ENCODE results near the gene INTS11.

The INTS11 gene

DNA sequence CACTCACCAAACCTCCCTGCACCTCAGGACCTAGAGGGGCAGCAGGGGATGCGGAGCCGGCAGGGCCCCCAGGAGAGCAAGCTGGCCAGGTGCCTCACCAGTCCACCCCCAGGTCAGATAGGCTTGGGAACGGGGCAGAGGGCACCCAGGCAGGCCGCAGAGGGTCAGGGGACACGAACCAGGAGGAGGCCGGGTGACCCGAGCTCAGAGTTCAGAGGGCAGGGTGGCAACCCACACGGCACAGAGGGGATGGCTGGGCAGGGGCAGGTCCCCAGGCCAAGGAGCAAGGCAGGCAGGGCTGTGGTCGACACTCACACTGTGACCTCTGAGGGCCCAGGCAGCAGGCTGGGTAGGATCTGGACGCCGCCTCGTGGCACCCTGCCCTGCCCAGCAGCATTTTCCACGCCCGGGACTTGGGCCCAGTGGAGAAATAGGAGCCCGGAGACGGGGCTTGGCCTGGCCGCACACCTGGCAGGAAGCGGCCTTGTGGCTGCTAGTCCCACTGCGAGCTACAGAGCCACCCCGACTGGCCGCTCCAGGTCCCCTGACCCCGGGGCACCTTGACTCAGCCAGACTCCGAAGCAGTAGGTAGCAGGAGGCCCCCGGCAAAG is 19.5 kb upstream of the INTS11 start:
- H3K9me3 ChIP-seq: no peaks in the 10 kb centered on the region
- no peak overlapping the region for H3K4me3 ChIP-seq (ENCODE audit: low read depth in 1 of 2, low read length in 1 of 2)
- peaks cover 14% of the 10 kb centered on the region for H3K27me3 ChIP-seq
- H3K27ac ChIP-seq: no peak overlapping the region
- H3K4me1 ChIP-seq (ENCODE audit: control insufficient read depth in 1 of 2, insufficient read depth in 1 of 2, low read depth in 1 of 2, low read length in 1 of 2): peaks cover 9% of the 10 kb centered on the region in 2 experiments
- no peak for TF ChIP-seq CTCF (IDR thresholded peaks at IDR 0.05)
- H3K36me3 ChIP-seq: peaks cover 16% of the 10 kb centered on the region

GRCh38 chr1:1342584-1343115 is 18.2 kb upstream of the INTS11 start:
- H3K27ac ChIP-seq: no peak overlapping the region
- H3K9me3 ChIP-seq: no peaks in the 10 kb centered on the region
- H3K4me1 ChIP-seq (ENCODE audit: control insufficient read depth in 1 of 2, insufficient read depth in 1 of 2, low read depth in 1 of 2, low read length in 1 of 2): no peaks in the 10 kb centered on the region
- no peak for TF ChIP-seq CTCF (IDR thresholded peaks at IDR 0.05)
- H3K36me3 ChIP-seq: peaks cover 27% of the 10 kb centered on the region
- H3K4me3 ChIP-seq (ENCODE audit: low read depth in 1 of 2, low read length in 1 of 2): no peak overlapping the region
- H3K27me3 ChIP-seq: peaks cover 3% of the 10 kb centered on the region

DNA sequence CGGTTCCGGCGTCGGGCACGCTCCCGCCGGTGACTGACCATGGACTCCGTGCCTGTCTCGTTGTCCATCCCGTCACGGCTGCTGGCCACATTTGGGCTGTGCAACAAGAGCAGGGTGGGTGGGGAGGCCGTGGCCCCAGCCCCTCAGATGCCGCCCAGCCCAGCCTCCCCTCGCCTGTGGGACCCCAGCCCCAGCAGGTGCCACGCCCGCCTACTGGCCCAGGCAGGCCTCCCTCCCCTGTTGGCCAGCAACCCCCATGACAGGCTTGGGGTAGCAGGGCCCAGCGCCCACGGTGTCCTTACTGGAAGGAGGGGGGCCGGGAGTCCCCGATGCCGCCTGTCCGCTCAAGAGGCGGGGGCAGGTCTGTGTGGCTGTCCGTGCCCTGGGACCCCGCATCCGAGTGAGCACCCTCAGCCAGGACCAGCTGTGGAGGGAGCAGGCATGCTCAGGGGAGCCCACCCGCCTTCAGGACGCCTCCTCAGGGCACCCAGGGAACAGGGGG is 17.7 kb upstream of the INTS11 start:
- no peak overlapping the region for H3K27ac ChIP-seq
- H3K4me3 ChIP-seq (ENCODE audit: low read depth in 1 of 2, low read length in 1 of 2): no peak overlapping the region
- peaks cover 27% of the 10 kb centered on the region for H3K36me3 ChIP-seq
- H3K27me3 ChIP-seq: no peaks in the 10 kb centered on the region
- TF ChIP-seq CTCF (IDR thresholded peaks at IDR 0.05): no peak
- no peaks in the 10 kb centered on the region for H3K4me1 ChIP-seq (ENCODE audit: control insufficient read depth in 1 of 2, insufficient read depth in 1 of 2, low read depth in 1 of 2, low read length in 1 of 2)
- H3K9me3 ChIP-seq: no peaks in the 10 kb centered on the region

DNA sequence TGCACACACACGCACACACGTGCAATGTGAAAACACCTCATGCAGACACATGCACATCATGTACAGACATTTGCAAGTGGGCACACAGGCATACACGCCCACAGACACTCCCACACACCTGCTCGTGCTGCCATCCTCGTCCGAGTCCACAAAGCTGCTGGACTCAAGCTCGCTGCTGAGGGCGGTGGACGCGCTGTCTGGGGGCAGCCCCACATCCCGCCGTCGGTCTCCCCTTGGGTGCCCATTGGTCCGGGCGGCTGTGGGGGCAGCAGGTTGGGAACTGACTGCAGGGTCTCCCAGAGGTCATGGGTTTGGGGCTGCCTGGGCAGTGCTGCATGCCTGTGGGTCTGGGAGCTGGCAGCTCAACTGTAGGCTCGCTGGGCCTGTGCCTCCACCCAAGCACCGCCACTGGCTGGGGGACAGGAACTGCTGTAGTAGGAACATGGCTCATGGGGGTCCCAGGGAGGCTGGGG is 17.1 kb upstream of the INTS11 start:
- H3K4me1 ChIP-seq (ENCODE audit: control insufficient read depth in 1 of 2, insufficient read depth in 1 of 2, low read depth in 1 of 2, low read length in 1 of 2): no peaks in the 10 kb centered on the region
- H3K4me3 ChIP-seq (ENCODE audit: low read depth in 1 of 2, low read length in 1 of 2): no peak overlapping the region
- H3K27ac ChIP-seq: no peak overlapping the region
- H3K9me3 ChIP-seq: no peaks in the 10 kb centered on the region
- TF ChIP-seq CTCF (IDR thresholded peaks at IDR 0.05): no peak
- H3K36me3 ChIP-seq: peaks cover 27% of the 10 kb centered on the region
- H3K27me3 ChIP-seq: no peaks in the 10 kb centered on the region

DNA sequence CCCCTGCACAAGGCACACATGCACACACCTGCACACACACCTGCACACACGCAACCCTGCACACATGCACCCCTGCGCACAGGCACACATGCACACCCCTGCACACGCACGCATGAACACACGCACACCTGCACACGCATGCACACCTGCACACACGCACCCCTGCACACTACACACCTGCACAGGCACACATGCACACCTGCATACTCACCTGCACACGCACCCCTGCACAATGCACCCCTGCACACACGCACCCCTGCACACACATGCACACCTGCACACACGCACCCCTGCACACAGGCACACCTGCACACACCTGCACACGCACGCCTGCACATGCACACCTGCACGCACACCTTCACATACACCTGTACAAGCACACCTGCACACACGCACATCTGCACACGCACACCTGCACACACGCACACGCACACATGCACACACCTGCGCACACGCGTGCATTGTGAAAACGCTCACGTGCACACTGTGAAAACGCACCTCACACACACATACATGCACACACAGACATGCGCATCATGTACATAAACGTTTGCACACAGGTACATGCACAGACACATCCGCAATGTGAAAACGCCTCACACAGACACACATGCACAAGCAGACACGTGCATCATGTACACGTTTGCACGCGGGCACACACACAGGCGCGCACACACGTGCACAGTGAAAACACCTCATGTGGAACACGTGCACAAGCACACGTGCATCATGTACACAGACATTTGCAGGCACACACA is 16.5 kb upstream of the INTS11 start:
- no peaks in the 10 kb centered on the region for H3K9me3 ChIP-seq

More for the DNA sequence above, 16.5 kb upstream of the INTS11 start:
- Histone ChIP-seq H3K4me3 (ENCODE audit: low read depth in 1 of 2, low read length in 1 of 2) (no peak overlapping the region), H3K27ac (no peak overlapping the region), H3K27me3 (no peaks in the 10 kb centered on the region), H3K4me1 (ENCODE audit: control insufficient read depth in 1 of 2, insufficient read depth in 1 of 2, low read depth in 1 of 2, low read length in 1 of 2) (no peaks in the 10 kb centered on the region), H3K36me3 (peaks cover 27% of the 10 kb centered on the region)
- TF ChIP-seq CTCF (IDR thresholded peaks at IDR 0.05): no peak

All from neutrophil (primary cell).